ENCODE results near the gene GPR89A.
"Not testable (repeated sequence)": the region's sequence is repeated elsewhere in the genome, so short reads cannot be mapped to it uniquely, and the experiment has no call there.

The GPR89A gene

GRCh38 chr1:145716641-145717345 is 109.0 kb downstream of the GPR89A start:
- H3K23ac ChIP-seq (ENCODE audit: low read length in 2 of 2) = no peak overlapping the region
- no peak overlapping the region for H2AFZ ChIP-seq (ENCODE audit: low read depth, low read length)
- DNase-seq = no peak
- peaks cover 32% of the 10 kb centered on the region for H3K4me1 ChIP-seq (ENCODE audit: control insufficient read depth, insufficient read depth, low read depth, low read length)
- no peak overlapping the region for H4K91ac ChIP-seq (ENCODE audit: low read length)
- no peak overlapping the region for H3K18ac ChIP-seq (ENCODE audit: low read depth in 1 of 2, low read length in 2 of 2)
- no peak overlapping the region for H2BK15ac ChIP-seq (ENCODE audit: low read depth, poor library complexity, severe bottlenecking)
- no peaks in the 10 kb centered on the region for H3K27me3 ChIP-seq (ENCODE audit: control insufficient read depth in 1 of 2, insufficient read depth in 1 of 2, low read length in 2 of 2)
- H3K36me3 ChIP-seq (ENCODE audit: control insufficient read depth in 1 of 2, insufficient read depth in 2 of 2, low read depth in 1 of 2, low read length in 2 of 2) = no peaks in the 10 kb centered on the region
- no peak overlapping the region for H2BK120ac ChIP-seq (ENCODE audit: low read depth, low read length)
- peak overlapping the region; percentile 13 for H2AK5ac ChIP-seq (ENCODE audit: low read length, severe bottlenecking)
- no peak overlapping the region for H2BK12ac ChIP-seq (ENCODE audit: low read length in 2 of 2)
- no peak overlapping the region for H4K8ac ChIP-seq (ENCODE audit: low read length)
- 57% methylated on average over 7 of the region's 10 CpGs for WGBS
- H3K79me1 ChIP-seq (replicated peaks; ENCODE audit: low read length, poor library complexity, severe bottlenecking) = no peaks in the 10 kb centered on the region
- no peak overlapping the region for H3K4me2 ChIP-seq (ENCODE audit: low read length, poor library complexity, severe bottlenecking)
- H3K14ac ChIP-seq (ENCODE audit: low read length in 2 of 2) = no peak overlapping the region
- no peak overlapping the region for H3K9ac ChIP-seq (ENCODE audit: low read length)
- peak overlapping the region; percentile 45 for H3K27ac ChIP-seq (ENCODE audit: low read length, poor library complexity, severe bottlenecking)
- H3K4ac ChIP-seq (ENCODE audit: low read depth in 1 of 2, low read length in 2 of 2) = no peak overlapping the region
- no peaks in the 10 kb centered on the region for H3K9me3 ChIP-seq (ENCODE audit: control insufficient read depth, low read length)
- no peak overlapping the region for H2BK5ac ChIP-seq (ENCODE audit: low read depth, low read length, poor library complexity, severe bottlenecking)
- no peak overlapping the region for H3K4me3 ChIP-seq (ENCODE audit: insufficient read depth in 1 of 2, low read depth in 1 of 2, low read length in 2 of 2)

DNA sequence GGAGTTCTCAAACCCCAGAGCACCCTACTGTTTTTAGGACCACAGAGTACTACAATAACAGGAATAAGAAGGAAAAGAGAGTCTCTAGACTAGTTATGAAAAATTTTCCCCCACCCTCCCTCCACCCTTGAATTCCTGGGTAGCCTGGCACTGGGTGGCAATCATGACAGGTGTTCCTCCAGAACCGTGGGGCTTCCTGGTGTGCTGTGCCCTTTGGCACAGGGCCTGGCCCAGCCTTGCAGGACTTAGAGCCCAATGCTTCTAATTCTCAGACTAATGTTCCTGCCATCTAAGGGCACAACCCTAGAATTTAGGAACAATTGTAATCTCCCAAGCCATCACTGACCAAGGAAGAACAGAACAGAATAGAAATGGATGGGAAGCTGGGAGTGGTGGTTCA is 110.0 kb downstream of the GPR89A start:
- Histone ChIP-seq H2BK15ac (ENCODE audit: low read depth, poor library complexity, severe bottlenecking) (no peak overlapping the region), H3K4me2 (ENCODE audit: low read length, poor library complexity, severe bottlenecking) (no peak overlapping the region), H3K27me3 (ENCODE audit: control insufficient read depth in 1 of 2, insufficient read depth in 1 of 2, low read length in 2 of 2) (no peaks in the 10 kb centered on the region), H3K14ac (ENCODE audit: low read length in 2 of 2) (no peak overlapping the region), H2AK5ac (ENCODE audit: low read length, severe bottlenecking) (peak overlapping the region; percentile 79), H2BK120ac (ENCODE audit: low read depth, low read length) (no peak overlapping the region), H3K23ac (ENCODE audit: low read length in 2 of 2) (no peak overlapping the region), H4K8ac (ENCODE audit: low read length) (no peak overlapping the region), H3K9ac (ENCODE audit: low read length) (no peak overlapping the region), H3K4ac (ENCODE audit: low read depth in 1 of 2, low read length in 2 of 2) (no peak overlapping the region), H3K27ac (ENCODE audit: low read length, poor library complexity, severe bottlenecking) (no peak overlapping the region), H2BK12ac (ENCODE audit: low read length in 2 of 2) (no peak overlapping the region), H3K18ac (ENCODE audit: low read depth in 1 of 2, low read length in 2 of 2) (no peak overlapping the region), H2BK5ac (ENCODE audit: low read depth, low read length, poor library complexity, severe bottlenecking) (no peak overlapping the region), H3K36me3 (ENCODE audit: control insufficient read depth in 1 of 2, insufficient read depth in 2 of 2, low read depth in 1 of 2, low read length in 2 of 2) (no peaks in the 10 kb centered on the region), H3K4me1 (ENCODE audit: control insufficient read depth, insufficient read depth, low read depth, low read length) (peaks cover 29% of the 10 kb centered on the region), H4K91ac (ENCODE audit: low read length) (no peak overlapping the region), H2AFZ (ENCODE audit: low read depth, low read length) (no peak overlapping the region), H3K4me3 (ENCODE audit: insufficient read depth in 1 of 2, low read depth in 1 of 2, low read length in 2 of 2) (no peak overlapping the region), H3K79me1 (replicated peaks; ENCODE audit: low read length, poor library complexity, severe bottlenecking) (no peaks in the 10 kb centered on the region), H3K9me3 (ENCODE audit: control insufficient read depth, low read length) (no peaks in the 10 kb centered on the region)
- WGBS = 79% methylated on average over 1 of the region's 1 CpG
- no peak for DNase-seq

DNA sequence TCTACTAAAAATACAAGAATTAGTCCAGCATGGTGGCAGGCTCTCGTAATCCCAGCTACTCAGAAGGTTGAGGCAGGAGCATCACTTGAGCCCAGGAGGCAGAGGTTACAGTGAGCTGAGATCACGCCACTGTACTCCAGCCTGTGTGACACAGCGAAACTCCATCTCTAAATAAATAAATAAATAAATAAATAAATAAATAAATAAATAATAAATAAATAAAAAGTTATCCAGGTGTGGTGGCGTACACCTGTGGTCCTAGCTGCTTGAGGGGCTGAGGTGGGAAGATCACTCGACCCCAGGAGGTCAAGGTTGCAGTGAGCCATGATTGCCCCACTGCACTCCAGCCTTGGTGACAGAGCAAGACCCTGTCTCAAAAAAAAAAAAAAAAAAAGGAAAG is 110.7 kb downstream of the GPR89A start:
- not testable (repeated sequence) for H3K18ac ChIP-seq (ENCODE audit: low read depth in 1 of 2, low read length in 2 of 2); H2AK5ac ChIP-seq (ENCODE audit: low read length, severe bottlenecking); H2AFZ ChIP-seq (ENCODE audit: low read depth, low read length); H3K4ac ChIP-seq (ENCODE audit: low read depth in 1 of 2, low read length in 2 of 2); H3K4me2 ChIP-seq (ENCODE audit: low read length, poor library complexity, severe bottlenecking); H3K9ac ChIP-seq (ENCODE audit: low read length); H2BK5ac ChIP-seq (ENCODE audit: low read depth, low read length, poor library complexity, severe bottlenecking); H3K9me3 ChIP-seq (ENCODE audit: control insufficient read depth, low read length); H3K14ac ChIP-seq (ENCODE audit: low read length in 2 of 2); DNase-seq; H3K27me3 ChIP-seq (ENCODE audit: control insufficient read depth in 1 of 2, insufficient read depth in 1 of 2, low read length in 2 of 2); H4K8ac ChIP-seq (ENCODE audit: low read length); H2BK12ac ChIP-seq (ENCODE audit: low read length in 2 of 2); H3K36me3 ChIP-seq (ENCODE audit: control insufficient read depth in 1 of 2, insufficient read depth in 2 of 2, low read depth in 1 of 2, low read length in 2 of 2); H4K91ac ChIP-seq (ENCODE audit: low read length); H2BK15ac ChIP-seq (ENCODE audit: low read depth, poor library complexity, severe bottlenecking); H3K4me3 ChIP-seq (ENCODE audit: insufficient read depth in 1 of 2, low read depth in 1 of 2, low read length in 2 of 2); H3K79me1 ChIP-seq (replicated peaks; ENCODE audit: low read length, poor library complexity, severe bottlenecking); H3K27ac ChIP-seq (ENCODE audit: low read length, poor library complexity, severe bottlenecking); H3K23ac ChIP-seq (ENCODE audit: low read length in 2 of 2); H2BK120ac ChIP-seq (ENCODE audit: low read depth, low read length)
- WGBS = 91% methylated on average over 3 of the region's 5 CpGs
- H3K4me1 ChIP-seq (ENCODE audit: control insufficient read depth, insufficient read depth, low read depth, low read length) = peaks cover 29% of the 10 kb centered on the region

DNA sequence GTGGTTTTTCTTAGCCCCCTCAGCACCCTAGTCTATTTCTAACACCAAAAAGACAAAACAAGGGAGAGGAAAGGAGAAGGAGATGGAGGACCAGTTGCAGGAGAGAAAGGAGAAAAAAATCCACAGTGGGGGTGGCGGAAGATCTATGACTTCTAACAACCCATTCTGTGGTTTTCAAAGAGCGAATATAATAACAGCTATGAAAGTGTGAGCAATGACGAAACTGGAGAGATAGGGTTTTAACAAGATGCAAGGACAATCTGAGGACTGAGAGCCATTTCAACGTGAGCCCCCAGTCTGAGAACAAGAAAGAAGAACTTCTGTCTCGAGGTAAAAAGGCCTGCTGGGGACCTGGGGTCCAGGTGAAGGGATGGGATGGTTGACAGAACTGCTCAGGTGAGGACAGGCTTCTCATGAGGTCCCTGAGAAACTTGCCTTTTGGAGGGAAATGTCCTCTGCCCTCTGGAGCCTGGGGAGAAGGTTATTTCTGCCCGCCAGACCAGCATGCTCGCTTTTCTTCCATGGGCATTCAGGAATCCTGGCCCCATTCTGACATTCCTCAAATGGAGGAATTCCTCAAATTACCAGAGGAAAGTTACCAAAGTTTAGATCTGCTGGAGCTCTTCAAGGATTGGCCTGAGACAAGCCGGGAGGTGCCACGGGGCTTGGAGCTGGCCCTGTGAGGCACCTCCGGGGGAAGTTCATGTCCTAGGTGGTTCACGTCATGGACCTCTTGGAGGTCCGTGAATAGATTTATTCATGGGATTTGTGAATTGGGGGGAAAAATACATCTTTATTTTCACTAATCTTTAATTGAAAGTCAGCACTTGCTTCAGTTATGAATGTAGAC is 111.7 kb downstream of the GPR89A start, which contains the start of gene CD160:
Gene CD160 (plus strand): TSS at position 270 of the 850 bp plus-strand sequence. CDS start 8,829 bp downstream, outside the sequence.
- Histone ChIP-seq H3K4me2 (ENCODE audit: low read length, poor library complexity, severe bottlenecking) (no peak within 1 kb of the TSS), H3K27me3 (ENCODE audit: control insufficient read depth in 1 of 2, insufficient read depth in 1 of 2, low read length in 2 of 2) (no peaks in the 10 kb centered on the region), H2BK120ac (ENCODE audit: low read depth, low read length) (no peak within 1 kb of the TSS), H2AFZ (ENCODE audit: low read depth, low read length) (no peak within 1 kb of the TSS), H2AK5ac (ENCODE audit: low read length, severe bottlenecking) (peak within 1 kb of the TSS; percentile 31), H3K36me3 (ENCODE audit: control insufficient read depth in 1 of 2, insufficient read depth in 2 of 2, low read depth in 1 of 2, low read length in 2 of 2) (no peaks in the 10 kb centered on the region), H3K9me3 (ENCODE audit: control insufficient read depth, low read length) (no peaks in the 10 kb centered on the region), H3K18ac (ENCODE audit: low read depth in 1 of 2, low read length in 2 of 2) (no peak within 1 kb of the TSS), H3K4me1 (ENCODE audit: control insufficient read depth, insufficient read depth, low read depth, low read length) (peaks cover 28% of the 10 kb centered on the region), H2BK15ac (ENCODE audit: low read depth, poor library complexity, severe bottlenecking) (no peak within 1 kb of the TSS), H3K14ac (ENCODE audit: low read length in 2 of 2) (no peak within 1 kb of the TSS), H4K91ac (ENCODE audit: low read length) (no peak within 1 kb of the TSS), H3K79me1 (replicated peaks; ENCODE audit: low read length, poor library complexity, severe bottlenecking) (no peaks in the 10 kb centered on the region), H3K4ac (ENCODE audit: low read depth in 1 of 2, low read length in 2 of 2) (no peak within 1 kb of the TSS), H2BK5ac (ENCODE audit: low read depth, low read length, poor library complexity, severe bottlenecking) (no peak within 1 kb of the TSS), H3K9ac (ENCODE audit: low read length) (peak within 1 kb of the TSS; percentile 90), H3K27ac (ENCODE audit: low read length, poor library complexity, severe bottlenecking) (peak within 1 kb of the TSS; percentile 5), H3K4me3 (ENCODE audit: insufficient read depth in 1 of 2, low read depth in 1 of 2, low read length in 2 of 2) (no peak within 1 kb of the TSS), H3K23ac (ENCODE audit: low read length in 2 of 2) (no peak within 1 kb of the TSS), H2BK12ac (ENCODE audit: low read length in 2 of 2) (no peak within 1 kb of the TSS), H4K8ac (ENCODE audit: low read length) (no peak within 1 kb of the TSS)
- 97% methylated on average over 10 of the region's 12 CpGs for WGBS
- no peak for DNase-seq

All from mesenchymal stem cell (in vitro differentiated cells and primary cell).